Stimulated activated CD8-positive, alpha-beta memory T cell treated with anti-CD3 and anti-CD28 coated beads, Interleukin-4, amount 100 ng/mL, for 4 hours (primary cell): ENCODE results near the gene KRTAP5-1.

Experiments used
- DNase-seq, 2 donors: peaks; one replicate each; pipeline ENCODE4 v3.0.0-alpha.2; 2020; ENCODE audit warnings: low read depth in 2 of 2, low spot score in 1 of 2

Gene KRTAP5-1

DNA sequence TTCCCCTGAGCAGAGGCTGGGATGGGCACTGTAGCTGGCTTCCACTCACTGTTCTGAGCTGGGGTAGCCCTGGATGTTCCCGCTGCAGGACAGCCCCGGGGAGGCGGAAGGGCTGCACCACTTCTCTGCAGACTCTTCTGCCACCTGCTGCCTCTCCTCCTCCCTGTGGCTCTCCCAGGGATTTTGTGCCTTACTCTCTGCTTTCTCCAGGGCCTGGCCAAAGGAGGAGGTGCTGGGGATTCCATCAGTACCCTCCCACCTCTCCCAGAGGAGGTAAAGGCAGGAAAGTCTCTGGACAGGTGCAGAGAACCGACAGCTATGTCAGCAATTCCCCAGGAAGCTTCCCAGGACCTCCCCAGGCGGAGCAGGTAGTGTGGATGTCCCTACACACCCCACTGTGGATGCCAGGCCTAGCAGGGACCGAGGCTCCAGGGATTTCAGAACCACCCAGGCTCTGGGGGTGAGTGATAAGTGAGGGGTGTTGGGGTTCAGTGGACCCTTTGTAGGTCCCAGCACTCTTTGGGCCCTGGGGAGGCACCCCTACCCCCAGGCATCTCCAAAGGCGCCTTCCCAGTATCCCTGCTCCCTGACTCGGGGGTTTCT is 24.3 kb downstream of the KRTAP5-1 start:
- no peak for DNase-seq

GRCh38 chr11:1560002-1560648 is 25.0 kb downstream of the KRTAP5-1 start:
- DNase-seq = no peak

DNA sequence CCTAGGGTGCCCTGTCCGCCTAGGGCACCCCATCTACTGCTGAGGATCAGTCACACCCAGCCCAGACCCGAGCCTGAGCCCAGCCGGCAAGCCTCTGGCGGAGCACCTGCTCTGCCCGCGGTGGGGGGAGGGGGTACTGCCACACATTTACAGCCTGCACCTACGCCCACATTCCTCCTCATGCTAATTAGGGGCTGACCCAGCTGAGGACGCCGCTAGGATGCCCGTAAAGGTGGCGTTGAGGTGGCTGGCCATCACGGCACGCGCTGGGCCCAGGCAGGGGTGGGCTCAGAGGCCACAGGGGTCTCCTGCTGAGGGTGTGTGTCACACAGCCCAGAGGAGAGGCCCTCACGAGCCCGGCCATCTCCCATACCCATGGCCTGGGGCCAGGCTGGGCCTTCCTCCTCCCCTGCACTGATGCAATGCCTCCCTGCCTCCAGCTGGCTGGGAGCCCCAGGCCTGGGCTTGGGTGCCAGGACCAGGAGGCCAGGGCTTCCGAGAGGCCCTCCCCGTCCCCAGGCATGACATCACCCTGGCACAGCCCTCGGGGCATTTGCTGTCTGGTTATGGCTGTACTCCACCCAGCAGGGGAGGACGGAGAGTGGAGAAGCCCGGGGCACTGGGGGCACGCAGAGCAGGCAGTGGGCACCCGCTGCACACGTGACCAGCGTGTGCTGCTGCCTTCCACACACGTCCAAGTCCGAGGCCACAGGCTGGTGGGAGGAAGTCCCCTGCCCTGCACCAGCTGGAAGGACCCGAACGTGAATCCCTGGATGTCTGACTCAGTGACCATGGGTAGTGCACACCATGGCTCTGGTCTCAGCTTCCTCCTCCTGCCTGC is 25.8 kb downstream of the KRTAP5-1 start:
- no peak for DNase-seq

- no peak for DNase-seq
Measured at GRCh38 chr11:1558775-1559110, 26.3 kb downstream of the KRTAP5-1 start.

DNA sequence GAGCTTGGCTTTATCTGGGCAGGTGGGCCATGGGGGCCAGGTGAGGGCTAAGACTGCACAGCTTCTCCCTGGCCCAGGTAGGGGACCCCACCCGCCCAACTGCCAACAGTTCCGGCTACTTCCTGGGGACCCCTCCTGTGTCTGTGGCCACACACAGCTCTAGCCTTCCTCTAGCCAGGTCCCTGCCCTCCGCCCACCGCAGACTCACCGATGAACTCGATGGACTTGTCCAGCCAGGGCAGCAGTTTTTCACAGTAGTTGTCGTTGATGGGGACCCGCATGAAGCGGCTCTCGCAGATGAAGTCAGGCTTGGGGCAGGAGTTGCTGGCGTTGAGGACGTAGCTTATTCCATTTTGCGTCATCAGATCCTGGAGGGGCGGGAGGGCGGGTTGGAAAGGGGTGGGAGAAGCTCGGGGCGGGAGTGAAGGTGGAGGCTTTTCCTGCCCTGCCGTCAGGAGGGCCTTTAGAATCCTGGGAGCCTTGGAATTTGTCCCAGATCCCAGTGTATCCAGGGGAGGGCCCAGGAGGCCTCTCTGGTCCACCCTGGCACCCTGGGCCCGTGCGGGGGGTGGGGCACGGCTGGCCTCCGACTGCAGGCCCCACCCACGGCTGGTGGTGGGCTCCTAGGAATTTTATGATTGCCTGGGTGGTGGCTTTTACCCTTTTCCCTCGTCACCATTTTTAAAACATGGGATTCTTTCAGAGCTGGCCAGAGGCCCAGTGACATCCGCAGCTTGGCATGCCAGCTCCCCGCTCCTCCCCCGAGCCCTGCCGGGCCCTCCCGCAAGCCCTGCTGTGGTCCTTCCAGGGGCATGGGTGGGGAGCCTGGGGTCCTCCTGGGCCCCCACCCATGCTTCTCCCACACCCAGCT is 26.9 kb downstream of the KRTAP5-1 start:
- no peak for DNase-seq

DNA sequence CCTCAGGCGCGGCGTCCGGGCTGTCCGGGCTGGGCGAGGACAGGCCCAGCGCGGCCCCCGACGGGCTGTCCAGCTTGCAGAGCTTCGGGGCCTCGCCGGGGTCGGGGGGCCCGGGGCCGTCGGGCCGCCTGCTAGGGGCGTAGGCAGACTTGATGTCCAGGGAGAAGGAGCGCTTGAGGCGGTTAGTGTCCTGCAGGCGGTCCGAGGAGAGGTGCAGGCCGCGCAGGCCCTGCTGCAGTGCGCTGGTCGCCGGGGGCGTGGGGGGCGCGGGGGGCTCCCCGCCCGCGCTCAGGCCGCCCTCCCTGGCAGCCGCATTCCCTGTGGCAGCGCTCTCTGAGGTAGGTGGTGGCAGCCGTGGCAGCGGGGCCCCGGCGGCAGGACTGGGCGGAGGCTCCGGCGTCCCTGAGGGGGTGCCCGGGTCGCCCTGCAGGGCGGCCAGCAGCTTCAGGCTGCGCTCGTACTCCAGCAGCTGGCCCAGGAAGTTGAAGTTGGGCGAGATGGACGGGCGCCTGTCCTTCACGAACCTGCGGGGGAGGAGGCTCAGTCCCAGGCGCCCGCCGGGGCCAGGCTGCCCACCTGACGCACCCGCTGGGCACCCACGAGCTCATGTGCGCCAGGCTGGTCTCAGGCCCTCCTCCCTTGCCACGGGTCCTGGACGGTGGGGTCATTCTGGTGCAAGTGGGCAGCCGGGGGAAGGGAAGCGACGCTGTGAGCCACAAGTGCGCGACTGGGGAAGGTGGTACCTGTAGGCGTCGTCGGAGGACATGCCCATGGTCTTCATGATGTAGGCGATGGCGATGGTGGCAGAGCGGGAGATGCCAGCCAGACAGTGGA is 27.8 kb downstream of the KRTAP5-1 start:
- no peak for DNase-seq

GRCh38 chr11:1556278-1556902 is 28.7 kb downstream of the KRTAP5-1 start:
- no peak for DNase-seq

GRCh38 chr11:1555713-1556153 is 29.4 kb downstream of the KRTAP5-1 start:
- no peak for DNase-seq

GRCh38 chr11:1554981-1555712 is 29.9 kb downstream of the KRTAP5-1 start:
- DNase-seq = no peak

GRCh38 chr11:1553808-1554594 is 31.1 kb downstream of the KRTAP5-1 start:
- DNase-seq = no peak

DNA sequence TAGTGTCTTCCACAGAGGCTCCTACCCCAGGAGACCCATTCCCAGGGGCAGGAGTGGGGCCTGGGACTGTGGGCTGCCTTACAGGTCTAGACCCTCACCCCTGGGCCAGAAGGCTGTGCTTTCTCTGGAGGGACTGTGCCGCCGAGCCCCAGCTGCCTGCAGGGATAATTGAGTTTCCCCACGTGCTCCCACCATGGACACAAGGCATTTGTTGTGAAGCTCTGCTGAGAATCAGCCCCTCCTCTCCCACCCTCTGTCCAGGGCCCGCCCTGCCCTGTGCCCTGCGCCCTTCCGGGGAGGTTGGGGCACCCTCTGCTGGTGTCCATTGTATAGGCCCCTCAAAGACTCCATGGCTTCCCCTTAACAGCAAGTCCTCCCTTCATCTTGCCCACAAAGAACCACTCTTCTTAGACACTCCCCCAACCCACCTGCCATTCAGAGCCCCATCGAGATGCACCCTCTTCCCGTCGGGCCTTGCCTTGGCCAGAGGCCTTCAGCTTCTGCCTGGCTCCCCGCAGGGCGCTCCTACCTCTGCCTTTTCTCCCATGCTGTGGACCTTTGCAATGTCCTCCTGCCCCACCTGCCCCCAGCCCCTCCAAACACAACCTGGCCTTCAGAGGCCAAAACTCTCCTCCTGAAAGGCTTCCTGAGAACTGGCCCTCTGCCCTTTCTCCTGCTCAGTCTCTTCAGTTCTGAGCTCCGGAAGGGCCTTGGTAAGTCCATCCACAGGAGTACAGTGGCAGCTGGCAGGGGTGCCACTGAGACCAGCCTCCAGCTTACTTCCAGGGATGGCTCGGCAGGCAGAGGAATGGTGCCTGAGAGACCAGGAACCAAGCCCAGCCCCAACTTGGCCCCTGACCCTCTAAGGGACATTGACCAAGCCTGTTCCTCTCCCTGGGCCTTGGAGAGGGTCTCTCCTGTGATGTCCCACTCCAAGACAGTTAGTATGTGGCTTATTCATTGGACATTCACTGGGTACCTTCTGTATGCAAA is 35.4 kb downstream of the KRTAP5-1 start:
- no peak for DNase-seq

DNA sequence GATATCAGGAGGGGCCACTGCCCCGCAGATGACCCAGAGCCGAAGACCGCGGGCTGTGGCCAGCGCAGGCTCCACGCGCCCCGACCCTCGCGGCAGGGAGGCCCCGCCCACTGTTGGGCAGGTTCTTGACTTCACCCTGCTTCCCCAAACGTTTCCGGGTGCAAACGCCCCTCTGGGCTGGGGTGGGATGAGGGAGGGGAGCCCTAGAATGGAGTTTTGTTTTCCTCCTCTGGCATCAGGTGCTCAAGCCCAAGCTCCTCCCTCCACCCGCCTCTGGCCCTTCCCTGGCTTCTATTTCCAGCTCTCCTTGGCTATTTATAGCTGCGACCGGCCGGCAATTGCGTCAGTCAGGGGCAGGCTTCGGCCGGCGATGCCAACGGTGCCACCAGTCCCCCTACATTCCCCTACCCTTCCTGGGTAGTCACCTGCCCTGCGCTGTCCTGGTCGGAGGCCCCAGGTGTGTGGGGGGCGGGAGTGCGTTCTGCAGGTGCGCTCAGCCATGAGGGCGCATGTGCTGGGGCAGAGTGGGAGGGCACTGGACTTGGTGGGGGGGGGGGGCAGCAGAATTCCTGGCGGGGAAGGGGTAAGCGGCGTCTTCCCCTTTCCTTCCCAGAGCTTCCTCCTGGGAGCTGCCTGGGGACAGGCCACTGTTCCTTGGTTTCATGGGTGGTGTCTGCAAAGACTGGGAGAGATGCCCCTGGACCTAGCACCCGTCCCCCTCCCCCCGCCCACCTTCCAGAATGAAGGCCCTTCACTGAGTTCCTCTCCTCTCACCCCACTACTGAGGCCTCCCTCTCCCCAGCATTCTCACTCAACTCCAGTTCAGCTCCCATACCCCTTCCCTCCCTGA is 36.6 kb downstream of the KRTAP5-1 start:
- no peak for DNase-seq

- DNase-seq = no peak
Measured at GRCh38 chr11:1547467-1548098, 37.5 kb downstream of the KRTAP5-1 start.

DNA sequence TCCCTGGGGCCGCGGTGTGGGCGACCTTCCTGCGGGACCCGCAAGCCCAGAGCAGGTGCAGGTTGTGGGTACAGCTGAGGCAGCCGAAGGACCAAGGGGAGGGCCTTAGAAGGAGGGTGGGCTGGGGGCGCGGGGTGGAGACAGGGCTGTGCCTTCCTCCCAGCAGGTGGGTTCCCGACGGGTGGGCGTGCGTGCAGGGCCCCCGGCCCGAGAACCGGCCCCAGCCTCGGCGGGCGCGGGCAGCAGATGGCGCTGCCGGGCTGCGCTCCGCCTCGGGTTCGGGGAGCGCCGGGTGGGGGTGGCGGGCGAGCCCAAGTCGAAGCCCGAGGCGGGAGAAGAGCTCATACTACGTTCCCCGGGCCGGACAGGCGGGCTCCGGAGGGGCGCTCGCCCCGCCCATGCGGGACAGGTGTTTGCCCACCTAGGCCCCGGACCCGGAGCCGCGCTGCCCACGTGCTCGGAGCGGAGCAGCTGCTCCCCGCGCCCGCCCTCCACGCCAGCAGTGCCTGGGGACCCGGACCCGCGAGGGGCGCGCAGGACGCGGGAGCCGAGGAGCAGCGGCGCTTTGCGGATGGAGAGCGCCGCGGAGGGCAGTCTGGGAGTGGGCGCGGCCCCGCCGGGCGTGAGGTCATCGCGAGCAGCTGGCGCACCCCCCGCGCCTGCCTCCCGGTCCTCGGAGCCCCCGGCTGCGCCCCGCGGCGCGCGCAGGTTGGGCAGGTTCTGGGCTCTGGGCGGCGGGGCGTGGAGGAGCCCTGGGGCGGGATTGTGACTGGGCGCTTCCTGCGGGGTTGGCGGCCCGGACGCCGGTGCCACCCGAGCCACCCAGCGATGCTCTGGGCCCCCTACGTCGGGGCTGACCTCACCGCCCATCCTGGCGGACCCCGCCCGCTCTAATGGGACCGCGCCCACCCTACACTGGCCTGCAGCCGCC is 38.3 kb downstream of the KRTAP5-1 start:
- no peak for DNase-seq

- DNase-seq = no peak
Measured at GRCh38 chr11:1546077-1546535, 39.0 kb downstream of the KRTAP5-1 start.
